ENCODE data around the gene TMEM74B. TPM values are rescaled to one million over a fixed set of nuclear protein-coding genes. Genes with fewer than 3 reads are reported as not detected.
A peak's percentile ranks its signal among the peaks of the same experiment; 100 is the strongest.
"Not testable (repeated sequence)": the region's sequence is repeated elsewhere in the genome, so short reads cannot be mapped to it uniquely, and the experiment has no call there.

TMEM74B gene
- total RNA-seq, 1 experiment from 2014 or later, result 4.9 TPM

GRCh38 chr20:1224205-1224890, 39.6 kb upstream of the TMEM74B start:
- Mint-ChIP-seq H3K4me3 (peak overlapping the region in 1 of 2 experiments; percentile 1; a peak in 2 of 5 replicates), H3K9me3 (peaks cover 11 to 12% of the 10 kb centered on the region in 2 experiments; a peak in 4 of 5 replicates), H3K4me1 (peaks cover 4 to 7% of the 10 kb centered on the region in 2 experiments), H3K27ac (no peak overlapping the region), H3K27me3 (ENCODE audit: low read depth) (peaks cover 70% of the 10 kb centered on the region), H3K36me3 (ENCODE audit: insufficient read depth in 1 of 3, low read depth in 3 of 3) (no peaks in the 10 kb centered on the region; a peak in 1 of 7 replicates)
- Histone ChIP-seq H3K9me3 (ENCODE audit: control insufficient read depth, low read depth, low read length) (no peaks in the 10 kb centered on the region), H3K79me1 (ENCODE audit: insufficient read depth, low read depth, low read length, poor library complexity, severe bottlenecking) (no peaks in the 10 kb centered on the region), H3K4me2 (ENCODE audit: insufficient read depth, insufficient read length, low read length) (no peak overlapping the region), H3K27me3 (ENCODE audit: insufficient read depth, low read length) (peaks cover 2% of the 10 kb centered on the region; the same call in 1 of the 2 replicates), H4K20me1 (ENCODE audit: control insufficient read depth, insufficient read depth, insufficient read length) (peaks cover 3% of the 10 kb centered on the region), H2BK20ac (ENCODE audit: low read depth, low read length, poor library complexity, severe bottlenecking) (no peak overlapping the region), H4K91ac (ENCODE audit: insufficient read length, low read depth, low read length) (no peak overlapping the region), H3K23me2 (ENCODE audit: insufficient read length, low read depth, low read length, poor library complexity, severe bottlenecking) (peaks cover 7% of the 10 kb centered on the region), H2AFZ (ENCODE audit: low read length) (no peak overlapping the region), H3K9ac (ENCODE audit: extremely low read depth, insufficient read length, low read length) (no peak overlapping the region), H2BK12ac (ENCODE audit: insufficient read length, low read depth, low read length) (no peak overlapping the region), H3K23ac (ENCODE audit: insufficient read length, low read depth, low read length) (no peak overlapping the region), H3K27ac (ENCODE audit: insufficient read length, low read depth, low read length) (no peak overlapping the region), H3K4ac (ENCODE audit: low read depth, low read length) (no peak overlapping the region), H4K8ac (replicated peaks; ENCODE audit: insufficient read length, low read depth, low read length) (no peak overlapping the region), H3T11ph (ENCODE audit: low read length) (no peak overlapping the region), H3K18ac (ENCODE audit: insufficient read length, low read depth, low read length) (no peak overlapping the region), H2BK120ac (ENCODE audit: low read depth, low read length, poor library complexity, severe bottlenecking) (no peak overlapping the region), H3K4me1 (ENCODE audit: insufficient read depth, low read length) (no peaks in the 10 kb centered on the region), H3K14ac (ENCODE audit: insufficient read depth, low read length) (no peak overlapping the region), H3K56ac (ENCODE audit: insufficient read length, low read depth, low read length) (no peak overlapping the region), H2BK5ac (ENCODE audit: insufficient read length, low read length) (no peak overlapping the region), H2AK5ac (ENCODE audit: insufficient read length, low read length) (no peak overlapping the region), H2BK15ac (ENCODE audit: low read depth, low read length) (no peak overlapping the region), H4K5ac (ENCODE audit: insufficient read length, low read depth, low read length) (no peak overlapping the region), H3K79me2 (ENCODE audit: insufficient read depth, low read length) (no peaks in the 10 kb centered on the region)
- no CpG with 5 or more reads among the region's 20 CpGs for WGBS (ENCODE audit: extremely low coverage, insufficient read length, low lambda C conversion rate)
- TF ChIP-seq CTCF (conservative IDR thresholded peaks at IDR 0.05), result no peak
- DNase-seq, result no peak

- not testable (repeated sequence) for H4K8ac ChIP-seq (replicated peaks; ENCODE audit: insufficient read length, low read depth, low read length); H3K9me3 ChIP-seq (ENCODE audit: control insufficient read depth, low read depth, low read length); H2BK5ac ChIP-seq (ENCODE audit: insufficient read length, low read length); H3K9ac ChIP-seq (ENCODE audit: extremely low read depth, insufficient read length, low read length); DNase-seq; H3K36me3 Mint-ChIP-seq (ENCODE audit: insufficient read depth in 1 of 3, low read depth in 3 of 3); H4K20me1 ChIP-seq (ENCODE audit: control insufficient read depth, insufficient read depth, insufficient read length); H3K4me1 ChIP-seq (ENCODE audit: insufficient read depth, low read length); H4K91ac ChIP-seq (ENCODE audit: insufficient read length, low read depth, low read length); H3T11ph ChIP-seq (ENCODE audit: low read length); H2BK15ac ChIP-seq (ENCODE audit: low read depth, low read length); H3K23ac ChIP-seq (ENCODE audit: insufficient read length, low read depth, low read length); H3K27me3 ChIP-seq (ENCODE audit: insufficient read depth, low read length); H3K23me2 ChIP-seq (ENCODE audit: insufficient read length, low read depth, low read length, poor library complexity, severe bottlenecking); H2BK12ac ChIP-seq (ENCODE audit: insufficient read length, low read depth, low read length); H3K4me1 Mint-ChIP-seq; H3K4ac ChIP-seq (ENCODE audit: low read depth, low read length); H3K14ac ChIP-seq (ENCODE audit: insufficient read depth, low read length); H2AK5ac ChIP-seq (ENCODE audit: insufficient read length, low read length); H2AFZ ChIP-seq (ENCODE audit: low read length); H3K4me3 Mint-ChIP-seq; H3K56ac ChIP-seq (ENCODE audit: insufficient read length, low read depth, low read length); H4K5ac ChIP-seq (ENCODE audit: insufficient read length, low read depth, low read length); H3K79me2 ChIP-seq (ENCODE audit: insufficient read depth, low read length); H3K27ac ChIP-seq (ENCODE audit: insufficient read length, low read depth, low read length); H3K27ac Mint-ChIP-seq; H2BK120ac ChIP-seq (ENCODE audit: low read depth, low read length, poor library complexity, severe bottlenecking); H3K4me2 ChIP-seq (ENCODE audit: insufficient read depth, insufficient read length, low read length); H3K18ac ChIP-seq (ENCODE audit: insufficient read length, low read depth, low read length); H3K79me1 ChIP-seq (ENCODE audit: insufficient read depth, low read depth, low read length, poor library complexity, severe bottlenecking); H2BK20ac ChIP-seq (ENCODE audit: low read depth, low read length, poor library complexity, severe bottlenecking)
- Mint-ChIP-seq H3K27me3 (ENCODE audit: low read depth) (peaks cover 68% of the 10 kb centered on the region), H3K9me3 (peaks cover 17 to 20% of the 10 kb centered on the region in 2 experiments)
- no CpG with 5 or more reads among the region's 4 CpGs for WGBS (ENCODE audit: extremely low coverage, insufficient read length, low lambda C conversion rate)
These were observed 38.0 kb upstream of the TMEM74B start for GRCh38 chr20:1222750-1223149.

Data from H9 (cell line).